Astrocyte of the spinal cord (primary cell): ENCODE measurements around the gene ERBB4.

Experiments used
- DNase-seq: peaks from one replicate; pipeline ENCODE4 v3.0.0; 2011; ENCODE audit warnings: low read depth, low spot score
- H3K4me3 ChIP-seq: 2 replicates; pipeline ENCODE4 v1.5.1; 2011; ENCODE audit warnings: low read depth, mild to moderate bottlenecking, low read length, moderate library complexity
- in situ Hi-C: cut with HindIII; loops from 2 replicates; pipeline ENCODE4 v1.10.0; 2017; ENCODE audit warnings: low sequenced_read_pairs
- TF ChIP-seq, protein P1 (sequence below): IDR thresholded peaks from 2 replicates; pipeline ENCODE4 v1.5.1; 2012; ENCODE audit warnings: low read depth, mild to moderate bottlenecking, low read length, inconsistent platforms

The ERBB4 gene

DNA sequence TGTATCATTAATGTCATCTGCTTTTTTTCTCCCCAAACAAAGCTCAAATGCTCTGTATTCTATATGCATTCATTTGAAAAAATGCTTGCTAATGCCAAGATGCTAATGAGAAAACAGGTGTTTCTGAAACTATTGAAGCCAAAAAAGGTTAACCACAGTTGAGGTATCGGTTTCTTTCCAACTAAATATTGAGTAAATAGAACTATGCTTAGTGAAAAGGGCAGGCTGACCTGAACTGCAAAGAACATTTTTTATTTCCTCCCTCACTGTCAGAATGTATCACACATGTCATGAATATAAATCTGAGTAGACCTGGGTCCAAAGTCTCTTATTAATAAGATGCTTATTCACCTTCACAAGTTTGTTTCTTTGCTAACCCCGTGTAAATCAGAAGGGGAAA lies 1115.6 kb downstream of the ERBB4 start:
- no peak for DNase-seq
- TF ChIP-seq, protein P1, sequence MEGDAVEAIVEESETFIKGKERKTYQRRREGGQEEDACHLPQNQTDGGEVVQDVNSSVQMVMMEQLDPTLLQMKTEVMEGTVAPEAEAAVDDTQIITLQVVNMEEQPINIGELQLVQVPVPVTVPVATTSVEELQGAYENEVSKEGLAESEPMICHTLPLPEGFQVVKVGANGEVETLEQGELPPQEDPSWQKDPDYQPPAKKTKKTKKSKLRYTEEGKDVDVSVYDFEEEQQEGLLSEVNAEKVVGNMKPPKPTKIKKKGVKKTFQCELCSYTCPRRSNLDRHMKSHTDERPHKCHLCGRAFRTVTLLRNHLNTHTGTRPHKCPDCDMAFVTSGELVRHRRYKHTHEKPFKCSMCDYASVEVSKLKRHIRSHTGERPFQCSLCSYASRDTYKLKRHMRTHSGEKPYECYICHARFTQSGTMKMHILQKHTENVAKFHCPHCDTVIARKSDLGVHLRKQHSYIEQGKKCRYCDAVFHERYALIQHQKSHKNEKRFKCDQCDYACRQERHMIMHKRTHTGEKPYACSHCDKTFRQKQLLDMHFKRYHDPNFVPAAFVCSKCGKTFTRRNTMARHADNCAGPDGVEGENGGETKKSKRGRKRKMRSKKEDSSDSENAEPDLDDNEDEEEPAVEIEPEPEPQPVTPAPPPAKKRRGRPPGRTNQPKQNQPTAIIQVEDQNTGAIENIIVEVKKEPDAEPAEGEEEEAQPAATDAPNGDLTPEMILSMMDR, result no peak
- H3K4me3 ChIP-seq, result no peak overlapping the region
- in situ Hi-C loops, result no loop called here

DNA sequence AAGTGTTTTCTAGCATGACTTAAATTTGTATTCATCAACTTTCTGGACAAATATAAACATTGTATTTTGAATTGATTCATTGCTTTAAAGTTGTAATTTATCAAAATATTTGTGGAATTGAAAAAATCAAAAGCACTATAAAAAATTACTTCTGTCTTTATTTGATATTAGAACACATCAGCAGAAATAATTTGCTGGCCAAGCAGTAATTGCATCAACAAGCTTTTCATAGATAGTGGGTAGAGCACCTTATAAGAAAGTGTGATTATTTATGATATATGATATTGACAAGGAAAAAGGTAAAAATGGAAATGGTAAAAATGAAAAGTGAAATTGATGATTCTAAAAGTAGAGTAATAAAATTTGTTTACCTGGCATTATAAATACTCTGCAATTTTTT lies 1121.1 kb downstream of the ERBB4 start:
- in situ Hi-C loops, result no loop called here
- TF ChIP-seq, protein P1, result no peak
- H3K4me3 ChIP-seq, result no peak overlapping the region
- no peak for DNase-seq

- DNase-seq, result no peak
- TF ChIP-seq, protein P1, result no peak
- in situ Hi-C loops, result no loop called here
- no peak overlapping the region for H3K4me3 ChIP-seq
These were observed 1122.2 kb downstream of the ERBB4 start for GRCh38 chr2:211416373-211416772.

DNA sequence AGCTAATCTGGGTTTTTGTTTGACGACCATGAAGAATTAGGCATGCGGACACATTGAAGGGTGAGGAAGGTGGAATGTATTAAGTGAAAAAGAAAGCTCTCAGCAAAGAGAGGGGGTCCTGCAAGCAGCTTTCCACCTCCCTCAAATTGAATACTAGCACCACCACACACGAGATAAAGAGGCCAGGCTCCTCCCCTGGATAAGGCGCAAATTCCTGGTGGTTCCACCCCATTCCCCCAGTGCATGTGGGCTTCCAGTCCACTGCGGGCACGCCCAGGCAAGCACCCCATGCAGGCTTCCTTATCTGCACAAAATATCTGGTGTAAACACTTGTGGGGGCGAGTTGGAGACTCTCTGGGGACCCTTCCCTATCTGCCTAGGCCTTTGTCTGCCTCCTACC lies 1124.9 kb downstream of the ERBB4 start:
- TF ChIP-seq, protein P1, result no peak
- DNase-seq, result no peak
- H3K4me3 ChIP-seq, result no peak overlapping the region
- in situ Hi-C loops, result no loop called here

DNA sequence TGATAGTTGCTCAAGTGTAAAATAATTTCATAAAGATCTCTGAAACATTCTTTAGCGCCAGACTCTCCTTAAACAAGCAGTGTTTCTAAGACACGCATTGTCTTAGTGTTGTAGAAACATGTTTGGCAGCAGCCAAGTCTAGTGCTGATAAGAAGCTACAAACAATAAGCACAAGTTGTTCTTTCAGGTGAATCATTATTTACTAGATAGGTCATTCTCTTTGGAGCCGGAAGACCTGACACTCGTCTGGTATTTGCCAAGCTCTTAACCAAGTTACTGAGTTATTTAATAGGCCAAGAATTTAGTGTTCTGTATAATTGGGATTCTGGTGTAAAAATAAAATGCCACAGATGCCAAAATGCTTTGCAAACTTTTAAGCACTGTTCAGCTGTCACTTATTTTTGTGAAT lies 1130.1 kb downstream of the ERBB4 start:
- DNase-seq, result peak; percentile 26
- no peak overlapping the region for H3K4me3 ChIP-seq
- in situ Hi-C loops, result no loop called here
- TF ChIP-seq, protein P1, result no peak

- no peak overlapping the region for H3K4me3 ChIP-seq
- in situ Hi-C loops, result no loop called here
- TF ChIP-seq, protein P1, result no peak
- DNase-seq, result no peak
These were observed 1131.5 kb downstream of the ERBB4 start for GRCh38 chr2:211407076-211407475.

DNA sequence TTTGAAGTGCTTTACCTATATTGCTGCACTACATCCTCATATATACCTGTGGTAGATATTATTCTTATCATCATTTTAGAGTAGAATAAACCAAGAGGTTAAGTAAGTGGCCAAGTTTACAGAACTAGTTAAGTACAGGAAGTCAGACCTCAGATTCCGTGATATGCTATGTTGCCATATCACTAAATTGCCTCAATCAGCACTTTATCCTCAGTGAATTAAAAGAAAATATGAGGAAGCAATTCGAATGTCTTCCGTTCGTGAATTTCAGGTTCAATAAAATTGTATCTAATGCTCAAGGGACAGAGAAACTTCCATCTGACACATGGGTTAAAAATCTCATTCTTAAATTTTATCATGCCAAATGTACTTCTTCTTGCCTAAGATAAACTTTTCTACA lies 1133.6 kb downstream of the ERBB4 start:
- no peak overlapping the region for H3K4me3 ChIP-seq
- TF ChIP-seq, protein P1, result no peak
- in situ Hi-C loops, result no loop called here
- no peak for DNase-seq
